Omental fat pad (tissue), 4 donors: ENCODE results near the gene SH3RF3. TPM values are rescaled to one million over a fixed set of nuclear protein-coding genes. Genes with fewer than 3 reads are reported as not detected.

Experiments used
- ATAC-seq: fragments of 150-250 bp; one replicate; pipeline ENCODE4 v1.9.1; 2016; ENCODE audit warnings: mild to moderate bottlenecking, moderate library complexity; ENCODE audit not compliant: low FRiP score
- DNase-seq: peaks from one replicate; pipeline ENCODE4 v3.0.0-alpha.2; 2019; ENCODE audit warnings: low spot score
- CTCF ChIP-seq, 3 donors: fragments of 450-650 bp; IDR thresholded peaks; one replicate each; pipeline ENCODE4 v1.5.1; 2016 to 2017; ENCODE audit warnings: antibody characterized with exemption in 3 of 3, mild to moderate bottlenecking in 3 of 3, moderate library complexity in 2 of 3
- total RNA-seq, 4 donors: library from RNA; depleted of rRNA; stranded (reverse); fragments of >200 nt; gene quantifications; one replicate each; pipeline ENCODE4 v1.1.0, GENCODE V29; 2016

The SH3RF3 gene
- total RNA-seq, 4 donors from 2014 or later: 6.5 to 16.6 (median 8.6) TPM

- no peak for ATAC-seq
- DNase-seq: no peak
- TF ChIP-seq CTCF (IDR thresholded peaks at IDR 0.05): no peak
Measured at GRCh38 chr2:109151519-109151918, 22.5 kb downstream of the SH3RF3 start.

GRCh38 chr2:109153005-109153784 is 24.2 kb downstream of the SH3RF3 start:
- DNase-seq (no peak), ATAC-seq (no peak)
- no peak for TF ChIP-seq CTCF (IDR thresholded peaks at IDR 0.05)

- ATAC-seq (no peak), DNase-seq (no peak)
- no peak for TF ChIP-seq CTCF (IDR thresholded peaks at IDR 0.05)
Measured at GRCh38 chr2:109153807-109154206, 24.8 kb downstream of the SH3RF3 start.

GRCh38 chr2:109154226-109154625 is 25.2 kb downstream of the SH3RF3 start:
- no peak for ATAC-seq

GRCh38 chr2:109155553-109156451 is 26.8 kb downstream of the SH3RF3 start:
- ATAC-seq (no peak), DNase-seq (no peak)
- no peak for TF ChIP-seq CTCF (IDR thresholded peaks at IDR 0.05)

More at GRCh38 chr2:109154226-109154625, 25.2 kb downstream of the SH3RF3 start:
- TF ChIP-seq CTCF (IDR thresholded peaks at IDR 0.05): no peak
- DNase-seq: no peak

GRCh38 chr2:109157563-109158105 is 28.6 kb downstream of the SH3RF3 start:
- no peak for TF ChIP-seq CTCF (IDR thresholded peaks at IDR 0.05)
- ATAC-seq (no peak), DNase-seq (no peak)
